Measurements from ENCODE around the gene SH3D19.
"Not testable (repeated sequence)": the region's sequence is repeated elsewhere in the genome, so short reads cannot be mapped to it uniquely, and the experiment has no call there.

The SH3D19 gene

DNA sequence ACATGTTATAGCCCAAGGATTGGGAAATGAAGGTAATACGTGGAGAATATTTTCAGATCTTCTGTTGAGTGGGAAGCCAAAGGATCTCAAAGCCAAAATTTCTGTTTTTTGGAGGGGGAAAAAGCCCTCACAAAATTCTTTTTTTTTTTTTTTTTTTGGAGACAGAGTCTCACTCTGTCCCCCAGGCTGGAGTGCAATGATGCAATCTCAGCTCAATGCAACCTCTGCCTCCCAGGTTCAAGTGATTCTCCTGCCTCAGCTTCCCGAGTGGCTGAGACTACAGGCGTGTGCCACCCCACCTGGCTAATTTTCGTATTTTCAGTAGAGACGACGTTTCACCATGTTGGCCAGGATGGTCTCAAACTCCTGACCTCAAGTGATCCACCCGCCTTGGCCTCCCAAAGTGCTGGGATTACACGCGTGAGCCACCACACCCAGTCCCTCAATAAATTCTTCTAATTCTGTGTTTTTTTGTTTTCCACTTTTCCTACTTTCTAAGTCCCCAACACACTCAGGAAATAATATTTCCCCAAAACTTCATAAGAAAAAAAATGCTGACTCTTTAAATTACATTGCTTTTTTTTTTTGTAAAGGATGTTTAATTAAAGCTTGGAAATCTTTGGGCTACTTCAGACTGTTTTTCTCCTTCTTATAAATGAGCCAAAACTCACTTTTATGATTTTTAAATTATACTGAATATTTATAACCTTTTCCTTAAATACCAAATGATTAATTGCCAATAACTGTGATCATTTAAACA lies 174.4 kb downstream of the SH3D19 start:
- H3K4me3 ChIP-seq (ENCODE audit: extremely low read depth, insufficient read depth, low read length, poor library complexity, severe bottlenecking), result no peak overlapping the region
- H3K9me3 ChIP-seq (ENCODE audit: control insufficient read depth, low read length), result no peaks in the 10 kb centered on the region
- no peak overlapping the region for H3K27ac ChIP-seq (ENCODE audit: low read depth, low read length, severe bottlenecking)
- H3K4me1 ChIP-seq (ENCODE audit: control insufficient read depth, insufficient read depth, low read length, poor library complexity, severe bottlenecking), result peaks cover 6% of the 10 kb centered on the region
- WGBS, 2 experiments (ENCODE audit: insufficient coverage in 2 of 2), result 83 to 93% methylated on average over 9 of the region's 9 CpGs
- peaks cover 13% of the 10 kb centered on the region for H3K36me3 ChIP-seq (ENCODE audit: control insufficient read depth, insufficient read depth, low read length)

DNA sequence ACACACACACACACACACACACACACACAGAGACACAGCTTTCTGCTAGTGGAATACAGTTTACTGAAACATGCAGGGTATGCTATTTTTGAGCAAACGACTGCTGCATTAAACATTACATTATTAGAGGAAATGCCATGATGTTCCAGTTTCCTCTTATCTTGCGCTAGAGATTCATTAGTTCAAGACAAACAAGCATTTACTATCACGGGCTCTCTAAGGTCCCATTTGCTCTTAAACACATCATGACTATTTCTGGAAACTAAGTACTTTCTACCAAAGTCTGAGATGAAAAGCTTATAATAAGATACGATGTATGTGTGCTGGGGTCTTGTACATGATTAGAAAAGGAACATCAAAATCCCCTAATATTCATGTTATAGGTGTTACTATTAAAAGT lies 177.1 kb downstream of the SH3D19 start:
- peaks cover 25% of the 10 kb centered on the region for H3K36me3 ChIP-seq (ENCODE audit: control insufficient read depth, insufficient read depth, low read length)
- 90 to 100% methylated on average over 2 to 3 of the region's 4 CpGs for WGBS, 2 experiments (ENCODE audit: insufficient coverage in 2 of 2)
- H3K4me1 ChIP-seq (ENCODE audit: control insufficient read depth, insufficient read depth, low read length, poor library complexity, severe bottlenecking), result peaks cover 6% of the 10 kb centered on the region
- no peak overlapping the region for H3K27ac ChIP-seq (ENCODE audit: low read depth, low read length, severe bottlenecking)
- H3K9me3 ChIP-seq (ENCODE audit: control insufficient read depth, low read length), result no peaks in the 10 kb centered on the region
- no peak overlapping the region for H3K4me3 ChIP-seq (ENCODE audit: extremely low read depth, insufficient read depth, low read length, poor library complexity, severe bottlenecking)

DNA sequence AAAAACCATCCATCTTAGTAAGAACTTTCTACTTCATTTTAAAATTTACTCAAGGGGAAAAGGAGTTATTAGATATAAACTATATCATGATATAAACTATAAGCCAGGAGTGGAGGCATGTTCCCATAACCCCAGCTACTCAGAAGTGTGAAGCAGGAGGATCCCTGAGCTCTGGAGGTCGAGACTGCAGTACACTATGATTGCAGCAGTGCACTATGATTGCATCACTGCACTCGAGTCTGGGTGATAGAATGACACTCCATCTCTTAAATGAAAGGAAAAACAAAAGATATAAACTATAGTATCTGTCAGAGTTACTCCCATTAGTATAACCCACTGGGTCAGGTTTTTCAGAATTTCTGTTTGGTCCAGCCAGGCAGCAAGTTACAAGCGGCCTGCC lies 178.4 kb downstream of the SH3D19 start:
- Histone ChIP-seq H3K4me1 (ENCODE audit: control insufficient read depth, insufficient read depth, low read length, poor library complexity, severe bottlenecking) (peaks cover 1% of the 10 kb centered on the region), H3K9me3 (ENCODE audit: control insufficient read depth, low read length) (no peaks in the 10 kb centered on the region), H3K36me3 (ENCODE audit: control insufficient read depth, insufficient read depth, low read length) (peaks cover 35% of the 10 kb centered on the region), H3K4me3 (ENCODE audit: extremely low read depth, insufficient read depth, low read length, poor library complexity, severe bottlenecking) (no peak overlapping the region), H3K27ac (ENCODE audit: low read depth, low read length, severe bottlenecking) (no peak overlapping the region)
- 86 to 100% methylated on average over 1 to 2 of the region's 3 CpGs for WGBS, 2 experiments (ENCODE audit: insufficient coverage in 2 of 2)

DNA sequence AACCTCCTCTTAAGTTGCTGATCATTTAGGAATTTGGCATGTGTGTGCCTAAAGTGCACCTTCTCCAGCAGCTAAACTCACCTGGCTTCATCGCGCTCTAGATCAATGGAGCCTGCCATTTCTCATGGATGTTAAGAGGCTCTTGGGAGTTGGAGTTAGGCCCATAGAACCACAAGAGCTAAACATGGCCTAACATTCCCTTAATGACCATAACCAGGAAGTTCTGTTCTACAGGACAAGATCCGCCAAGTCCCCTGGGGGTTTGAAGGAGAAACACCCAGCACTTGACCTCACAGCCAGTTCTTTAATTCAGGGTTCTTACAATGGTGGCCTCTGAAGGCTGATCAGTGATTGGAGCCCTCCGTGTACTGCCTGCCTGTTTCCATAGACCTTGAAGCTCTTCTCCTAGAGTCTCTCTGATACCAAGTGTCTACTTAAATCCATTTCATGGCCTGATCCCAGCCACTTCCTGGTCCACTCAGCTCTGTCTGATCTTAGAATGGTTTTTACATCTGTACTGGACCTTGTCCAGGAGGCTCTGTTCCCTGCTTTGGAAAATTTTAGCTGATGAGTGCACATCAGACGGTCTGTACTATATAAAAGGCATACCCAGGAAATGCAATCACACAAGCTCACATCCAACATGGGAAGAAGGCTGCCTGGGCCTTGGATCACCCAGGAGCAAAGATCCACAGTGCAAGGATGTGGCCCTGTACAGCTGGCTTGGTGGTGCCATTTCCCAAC lies 180.9 kb downstream of the SH3D19 start:
- no peaks in the 10 kb centered on the region for H3K9me3 ChIP-seq (ENCODE audit: control insufficient read depth, low read length)
- no peaks in the 10 kb centered on the region for H3K4me1 ChIP-seq (ENCODE audit: control insufficient read depth, insufficient read depth, low read length, poor library complexity, severe bottlenecking)
- no peak overlapping the region for H3K27ac ChIP-seq (ENCODE audit: low read depth, low read length, severe bottlenecking)
- H3K36me3 ChIP-seq (ENCODE audit: control insufficient read depth, insufficient read depth, low read length), result peaks cover 52% of the 10 kb centered on the region
- H3K4me3 ChIP-seq (ENCODE audit: extremely low read depth, insufficient read depth, low read length, poor library complexity, severe bottlenecking), result no peak overlapping the region
- 98 to 100% methylated on average over 2 to 3 of the region's 5 CpGs for WGBS, 2 experiments (ENCODE audit: insufficient coverage in 2 of 2)

DNA sequence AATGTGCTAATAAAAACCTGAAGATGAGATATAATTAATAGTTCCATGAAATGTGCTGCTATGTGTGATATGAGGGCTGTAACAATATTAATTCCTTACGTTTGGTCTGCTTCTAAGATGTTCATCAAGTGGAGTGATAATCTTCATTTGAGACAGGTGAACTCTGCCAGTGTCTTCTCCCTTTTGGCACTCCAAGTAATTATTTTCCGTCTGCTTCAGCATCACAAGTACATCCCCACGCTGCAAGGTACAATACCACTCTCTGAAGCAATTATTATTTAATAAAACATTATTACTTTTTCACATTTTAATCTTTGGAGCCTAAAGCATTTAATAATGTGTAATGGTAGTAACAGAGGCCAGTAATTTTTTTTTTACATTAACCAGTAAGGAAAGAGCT lies 181.6 kb downstream of the SH3D19 start:
- Histone ChIP-seq H3K36me3 (ENCODE audit: control insufficient read depth, insufficient read depth, low read length) (peaks cover 49% of the 10 kb centered on the region), H3K9me3 (ENCODE audit: control insufficient read depth, low read length) (no peaks in the 10 kb centered on the region), H3K4me3 (ENCODE audit: extremely low read depth, insufficient read depth, low read length, poor library complexity, severe bottlenecking) (no peak overlapping the region), H3K27ac (ENCODE audit: low read depth, low read length, severe bottlenecking) (no peak overlapping the region), H3K4me1 (ENCODE audit: control insufficient read depth, insufficient read depth, low read length, poor library complexity, severe bottlenecking) (no peaks in the 10 kb centered on the region)
- 80 to 100% methylated on average over 1 of the region's 3 CpGs for WGBS, 2 experiments (ENCODE audit: insufficient coverage in 2 of 2)

DNA sequence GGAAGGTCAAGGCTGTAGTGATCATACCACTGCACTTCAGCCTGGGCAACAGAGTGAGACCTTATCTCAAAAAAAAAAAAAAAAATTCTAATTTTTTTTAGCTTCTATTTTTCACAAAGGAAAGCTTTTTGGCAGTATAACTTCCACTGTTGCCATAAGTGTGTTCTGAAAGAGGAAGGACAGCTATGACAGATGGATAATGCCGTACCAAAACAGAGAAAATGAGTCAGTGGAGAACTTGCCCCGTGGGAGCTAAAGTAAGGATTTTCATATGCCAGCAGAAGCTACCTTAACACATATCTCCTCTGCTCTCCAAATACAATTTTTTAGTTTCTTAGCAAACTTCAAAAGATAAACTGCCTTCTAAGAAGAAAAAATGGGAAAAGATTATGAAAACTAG lies 182.2 kb downstream of the SH3D19 start:
- Histone ChIP-seq H3K4me1 (ENCODE audit: control insufficient read depth, insufficient read depth, low read length, poor library complexity, severe bottlenecking) (no peaks in the 10 kb centered on the region), H3K36me3 (ENCODE audit: control insufficient read depth, insufficient read depth, low read length) (peaks cover 48% of the 10 kb centered on the region), H3K27ac (ENCODE audit: low read depth, low read length, severe bottlenecking) (no peak overlapping the region), H3K9me3 (ENCODE audit: control insufficient read depth, low read length) (no peaks in the 10 kb centered on the region), H3K4me3 (ENCODE audit: extremely low read depth, insufficient read depth, low read length, poor library complexity, severe bottlenecking) (no peak overlapping the region)
- 75 to 100% methylated on average over 1 of the region's 2 CpGs for WGBS, 2 experiments (ENCODE audit: insufficient coverage in 2 of 2)

DNA sequence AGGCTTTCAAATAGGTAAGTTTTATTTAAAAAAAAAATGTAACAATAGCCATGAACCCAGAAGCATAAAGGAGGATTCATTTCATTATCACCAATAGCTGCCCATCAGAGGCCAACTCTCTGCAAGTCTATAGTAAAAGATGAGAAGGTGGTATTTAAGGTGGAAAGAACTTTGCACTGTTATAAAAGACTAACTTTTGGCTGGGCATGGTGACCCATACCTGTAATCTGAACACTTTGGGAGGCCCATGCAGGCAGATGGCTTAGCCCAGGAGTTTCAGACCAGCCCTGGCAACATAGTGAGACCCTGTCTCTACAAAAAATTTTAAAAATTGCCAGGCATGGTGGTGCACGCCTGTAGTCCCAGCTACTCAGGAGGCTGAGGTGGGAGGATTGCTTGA lies 182.6 kb downstream of the SH3D19 start:
- WGBS, 2 experiments (ENCODE audit: insufficient coverage in 2 of 2), result 71 to 100% methylated on average over 1 of the region's 1 CpG

DNA sequence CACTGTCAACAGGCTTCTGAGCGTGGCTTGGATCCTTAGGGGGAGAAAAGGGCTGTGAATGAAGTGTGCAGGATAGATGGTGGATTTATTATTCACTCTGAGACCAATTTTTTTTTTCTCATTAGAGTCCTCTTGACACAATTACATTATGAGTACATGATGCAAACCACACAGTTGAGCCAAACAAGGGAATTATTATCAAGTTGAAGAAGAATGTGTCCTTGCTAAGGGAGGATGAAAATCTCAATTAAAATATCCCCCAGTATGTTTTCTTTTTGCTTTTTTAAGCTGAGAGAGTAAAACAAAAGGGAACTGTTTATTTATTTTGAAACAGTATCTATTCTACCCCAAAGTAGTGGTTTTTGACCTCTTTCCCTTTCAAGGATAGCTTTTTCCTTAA lies 185.6 kb downstream of the SH3D19 start:
- no CpG with 5 or more reads among the region's 1 CpG for WGBS, 2 experiments (ENCODE audit: insufficient coverage in 2 of 2)

More for the DNA sequence above, 182.6 kb downstream of the SH3D19 start:
- Histone ChIP-seq H3K9me3 (ENCODE audit: control insufficient read depth, low read length) (no peaks in the 10 kb centered on the region), H3K4me1 (ENCODE audit: control insufficient read depth, insufficient read depth, low read length, poor library complexity, severe bottlenecking) (no peaks in the 10 kb centered on the region), H3K27ac (ENCODE audit: low read depth, low read length, severe bottlenecking) (no peak overlapping the region), H3K4me3 (ENCODE audit: extremely low read depth, insufficient read depth, low read length, poor library complexity, severe bottlenecking) (no peak overlapping the region), H3K36me3 (ENCODE audit: control insufficient read depth, insufficient read depth, low read length) (peaks cover 44% of the 10 kb centered on the region)

DNA sequence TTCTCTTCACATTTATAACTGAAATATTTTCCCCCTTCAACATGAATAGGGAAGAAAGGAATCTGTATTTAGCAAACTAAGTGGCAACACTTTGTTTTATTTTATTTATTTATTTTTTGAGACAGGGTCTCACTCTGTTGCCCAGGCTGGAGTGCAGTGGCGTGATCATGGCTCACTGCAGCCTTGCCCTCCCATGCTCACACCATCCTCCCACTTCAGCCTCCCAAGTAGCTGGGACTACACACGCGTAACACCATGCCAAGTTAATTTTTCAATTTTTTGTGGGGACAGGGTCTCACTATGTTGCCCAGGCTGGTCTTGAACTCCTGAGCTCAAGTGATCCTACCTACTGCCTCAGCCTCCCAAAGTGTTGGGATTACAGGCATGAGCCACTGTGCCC lies 189.4 kb downstream of the SH3D19 start:
- H3K36me3 ChIP-seq (ENCODE audit: control insufficient read depth, insufficient read depth, low read length), result peaks cover 11% of the 10 kb centered on the region
- 95 to 100% methylated on average over 2 to 3 of the region's 3 CpGs for WGBS, 2 experiments (ENCODE audit: insufficient coverage in 2 of 2)

More for the DNA sequence above, 185.6 kb downstream of the SH3D19 start:
- H3K9me3 ChIP-seq (ENCODE audit: control insufficient read depth, low read length), result no peaks in the 10 kb centered on the region
- H3K27ac ChIP-seq (ENCODE audit: low read depth, low read length, severe bottlenecking), result no peak overlapping the region
- peaks cover 43% of the 10 kb centered on the region for H3K36me3 ChIP-seq (ENCODE audit: control insufficient read depth, insufficient read depth, low read length)
- H3K4me3 ChIP-seq (ENCODE audit: extremely low read depth, insufficient read depth, low read length, poor library complexity, severe bottlenecking), result no peak overlapping the region
- H3K4me1 ChIP-seq (ENCODE audit: control insufficient read depth, insufficient read depth, low read length, poor library complexity, severe bottlenecking), result no peaks in the 10 kb centered on the region

DNA sequence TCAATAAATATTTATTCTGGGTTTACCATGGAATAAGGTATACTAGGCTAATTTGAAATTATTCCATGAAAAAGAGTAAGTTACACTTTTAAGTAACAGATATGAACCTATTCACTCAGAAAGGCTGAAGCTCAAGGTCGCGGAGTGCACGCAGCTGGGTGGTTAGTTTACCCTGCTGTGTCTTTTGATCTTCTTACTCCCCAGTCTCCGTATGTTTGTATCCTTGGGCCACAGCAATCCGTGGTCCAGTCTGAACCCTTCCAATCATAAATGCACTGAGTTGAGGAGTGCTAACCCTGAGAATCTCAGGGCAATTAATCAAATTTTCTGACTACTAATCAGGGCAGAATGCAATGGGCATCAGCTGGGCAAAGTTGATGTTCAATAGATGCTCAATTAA lies 192.1 kb downstream of the SH3D19 start:
- H3K27ac ChIP-seq (ENCODE audit: low read depth, low read length, severe bottlenecking), result no peak overlapping the region

More for the DNA sequence above, 189.4 kb downstream of the SH3D19 start:
- not testable (repeated sequence) for H3K4me1 ChIP-seq (ENCODE audit: control insufficient read depth, insufficient read depth, low read length, poor library complexity, severe bottlenecking); H3K27ac ChIP-seq (ENCODE audit: low read depth, low read length, severe bottlenecking); H3K9me3 ChIP-seq (ENCODE audit: control insufficient read depth, low read length); H3K4me3 ChIP-seq (ENCODE audit: extremely low read depth, insufficient read depth, low read length, poor library complexity, severe bottlenecking)

DNA sequence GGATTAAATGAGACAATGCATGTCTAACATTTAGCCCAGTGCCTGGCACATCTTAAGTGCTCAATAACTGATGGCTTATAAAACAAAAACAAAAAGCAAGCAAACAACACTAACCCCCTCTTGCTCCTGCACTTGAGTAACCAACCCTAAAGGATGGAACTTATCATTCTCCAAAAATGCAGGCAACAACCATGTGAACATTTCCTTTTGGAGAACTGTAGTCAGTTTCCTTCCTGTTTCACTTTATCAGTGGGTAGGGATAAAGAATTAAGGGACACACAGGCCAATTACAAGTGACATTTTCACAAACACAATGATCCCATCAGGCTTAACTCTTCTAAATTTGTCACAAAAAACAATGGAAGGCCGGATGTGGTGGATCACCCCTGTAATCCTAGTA lies 195.6 kb downstream of the SH3D19 start:
- Histone ChIP-seq H3K36me3 (ENCODE audit: control insufficient read depth, insufficient read depth, low read length) (peaks cover 38% of the 10 kb centered on the region), H3K4me3 (ENCODE audit: extremely low read depth, insufficient read depth, low read length, poor library complexity, severe bottlenecking) (no peak overlapping the region), H3K4me1 (ENCODE audit: control insufficient read depth, insufficient read depth, low read length, poor library complexity, severe bottlenecking) (no peaks in the 10 kb centered on the region), H3K27ac (ENCODE audit: low read depth, low read length, severe bottlenecking) (no peak overlapping the region), H3K9me3 (ENCODE audit: control insufficient read depth, low read length) (no peaks in the 10 kb centered on the region)
- WGBS, 2 experiments (ENCODE audit: insufficient coverage in 2 of 2), result 83 to 100% methylated on average over 1 of the region's 1 CpG

More for the DNA sequence above, 192.1 kb downstream of the SH3D19 start:
- Histone ChIP-seq H3K4me1 (ENCODE audit: control insufficient read depth, insufficient read depth, low read length, poor library complexity, severe bottlenecking) (no peaks in the 10 kb centered on the region), H3K36me3 (ENCODE audit: control insufficient read depth, insufficient read depth, low read length) (peaks cover 12% of the 10 kb centered on the region), H3K9me3 (ENCODE audit: control insufficient read depth, low read length) (no peaks in the 10 kb centered on the region), H3K4me3 (ENCODE audit: extremely low read depth, insufficient read depth, low read length, poor library complexity, severe bottlenecking) (no peak overlapping the region)
- WGBS, 2 experiments (ENCODE audit: insufficient coverage in 2 of 2), result 85 to 93% methylated on average over 4 to 5 of the region's 5 CpGs
